Trophoblast cell (in vitro differentiated cells and primary cell): ENCODE results near the gene ITGB5.

Experiments
- DNase-seq, 2 donors: peaks; one replicate each; pipeline ENCODE4 v3.0.0-alpha.2; 2016
- H2AFZ ChIP-seq: 2 replicates; pipeline ENCODE4 v1.6.1; 2013; ENCODE audit warnings: low read length, moderate library complexity, mild to moderate bottlenecking; ENCODE audit not compliant: insufficient read depth, poor library complexity
- H2AK5ac ChIP-seq: 2 replicates; pipeline ENCODE4 v1.6.1; 2013; ENCODE audit warnings: mild to moderate bottlenecking, low read length
- H2BK120ac ChIP-seq: 2 replicates; pipeline ENCODE4 v1.6.1; 2013; ENCODE audit warnings: low read length, mild to moderate bottlenecking, moderate library complexity; ENCODE audit not compliant: insufficient read depth, poor library complexity
- H2BK12ac ChIP-seq: 2 replicates; pipeline ENCODE4 v1.6.1; 2013; ENCODE audit warnings: mild to moderate bottlenecking, low read length, moderate library complexity
- H2BK5ac ChIP-seq: 2 replicates; pipeline ENCODE4 v1.6.1; 2013; ENCODE audit warnings: low read length, low read depth, moderate library complexity, mild to moderate bottlenecking; ENCODE audit not compliant: poor library complexity
- H3K14ac ChIP-seq: 2 replicates; pipeline ENCODE4 v1.6.1; 2013; ENCODE audit warnings: mild to moderate bottlenecking, low read length
- H3K18ac ChIP-seq: 2 replicates; pipeline ENCODE4 v1.6.1; 2013; ENCODE audit warnings: mild to moderate bottlenecking, low read length
- H3K23ac ChIP-seq: 2 replicates; pipeline ENCODE4 v1.6.1; 2013; ENCODE audit warnings: low read length
- H3K27ac ChIP-seq: 2 replicates; pipeline ENCODE4 v1.5.1; 2013; ENCODE audit warnings: low read depth, mild to moderate bottlenecking, inconsistent platforms, low read length, moderate library complexity
- H3K27me3 ChIP-seq: 2 replicates; pipeline ENCODE4 v1.6.1; 2013; ENCODE audit warnings: inconsistent platforms, mild to moderate bottlenecking, low read length, moderate library complexity; ENCODE audit not compliant: insufficient read depth
- H3K36me3 ChIP-seq, 2 experiments: 1 replicate in 1 of 2; 2 replicates in 1 of 2; pipeline ENCODE4 v1.6.1; 2013; ENCODE audit warnings: low read length in 2 of 2, mild to moderate bottlenecking in 2 of 2, moderate library complexity in 1 of 2; ENCODE audit not compliant: insufficient read depth in 2 of 2, control insufficient read depth in 1 of 2
- H3K4ac ChIP-seq: 2 replicates; pipeline ENCODE4 v1.6.1; 2013; ENCODE audit warnings: low read depth, mild to moderate bottlenecking, low read length, moderate library complexity
- H3K4me1 ChIP-seq, 2 experiments: 1 replicate in 1 of 2; 2 replicates in 1 of 2; pipeline ENCODE4 v1.6.1; 2013; ENCODE audit warnings: low read length in 2 of 2, mild to moderate bottlenecking in 2 of 2, moderate library complexity in 1 of 2; ENCODE audit not compliant: insufficient read depth in 2 of 2, control insufficient read depth in 1 of 2
- H3K4me2 ChIP-seq: 2 replicates; pipeline ENCODE4 v1.6.1; 2013; ENCODE audit warnings: inconsistent platforms, mild to moderate bottlenecking, low read length, moderate library complexity
- H3K4me3 ChIP-seq: 2 replicates; pipeline ENCODE4 v1.5.1; 2013; ENCODE audit warnings: mild to moderate bottlenecking, low read depth, low read length, inconsistent platforms
- H3K79me1 ChIP-seq: one replicate; pipeline ENCODE4 v1.6.1; 2013; ENCODE audit warnings: low read length
- H3K79me2 ChIP-seq: 2 replicates; pipeline ENCODE4 v1.6.1; 2013; ENCODE audit warnings: low read length, mild to moderate bottlenecking; ENCODE audit not compliant: control insufficient read depth, insufficient read depth, poor library complexity
- H3K9ac ChIP-seq: 2 replicates; pipeline ENCODE4 v1.6.1; 2013; ENCODE audit warnings: mild to moderate bottlenecking, low read length
- H3K9me3 ChIP-seq: 2 replicates; pipeline ENCODE4 v1.6.1; 2013; ENCODE audit warnings: low read depth, mild to moderate bottlenecking, control low read depth, inconsistent platforms, low read length; ENCODE audit not compliant: insufficient read depth
- H4K12ac ChIP-seq: 2 replicates; pipeline ENCODE4 v1.6.1; 2013; ENCODE audit warnings: low read depth, mild to moderate bottlenecking, low read length, moderate library complexity
- H4K8ac ChIP-seq: 2 replicates; pipeline ENCODE4 v1.6.1; 2013; ENCODE audit warnings: low read depth, mild to moderate bottlenecking, low read length, moderate library complexity
- H4K91ac ChIP-seq: one replicate; pipeline ENCODE4 v1.6.1; 2013; ENCODE audit warnings: low read depth, mild to moderate bottlenecking, low read length, moderate library complexity
- WGBS: extraction: QIAGEN DNeasy Blood & Tissue Kit; methylation state at CpG from one replicate; pipeline ENCODE4 v1.1.7; 2013; ENCODE audit warnings: missing lambda C conversion rate; ENCODE audit not compliant: insufficient read length, insufficient coverage; ENCODE audit errors: extremely low coverage; 5-methylcytosine and 5-hydroxymethylcytosine counted together

ITGB5 gene

DNA sequence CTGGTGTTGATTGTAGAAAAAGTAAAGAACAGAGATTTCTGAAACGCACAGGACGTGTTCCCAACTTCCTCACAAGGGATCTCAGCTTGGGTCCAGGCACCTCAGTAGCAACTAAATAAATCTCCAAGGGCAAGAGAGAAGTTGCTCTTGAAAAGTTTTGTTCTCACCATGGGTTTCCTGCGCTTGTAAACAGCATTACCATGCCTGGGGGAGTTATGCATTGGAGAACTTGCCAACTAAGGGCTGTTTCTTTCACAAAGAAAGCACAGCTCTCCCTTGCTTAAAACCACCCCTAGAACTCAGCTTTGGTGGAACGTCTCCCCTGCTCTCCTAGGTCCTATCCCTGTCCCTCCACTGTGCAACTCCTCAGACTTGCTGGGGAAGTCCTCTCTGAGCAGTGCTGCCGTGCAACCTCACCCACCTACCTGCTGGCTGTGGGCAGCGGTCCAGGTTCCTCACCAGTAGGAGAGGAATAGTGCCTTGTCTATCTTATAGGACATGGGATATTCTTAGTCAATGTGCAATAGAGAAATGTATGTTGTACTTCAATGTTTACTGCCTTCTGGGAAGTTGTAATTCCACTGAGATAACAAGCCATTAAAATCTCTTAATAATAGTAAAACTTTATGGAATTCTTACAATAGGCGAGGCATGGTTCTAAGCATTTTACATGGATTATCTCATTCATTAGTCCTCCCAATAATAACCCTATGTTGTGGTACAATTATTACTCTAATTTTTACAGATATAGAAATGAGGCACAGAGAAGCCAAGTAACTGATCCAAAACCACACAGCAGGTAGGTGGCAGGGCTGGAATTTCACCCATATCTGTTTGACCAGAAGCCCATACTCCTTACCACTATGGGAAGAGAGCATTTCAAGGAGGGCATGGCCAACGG is 105.4 kb downstream of the ITGB5 start:
- no CpG with 5 or more reads among the region's 8 CpGs for WGBS
- H4K91ac ChIP-seq = peak overlapping the region; percentile 57
- H3K18ac ChIP-seq = peak overlapping the region; percentile 51
- peaks cover 56% of the 10 kb centered on the region for H3K79me1 ChIP-seq
- peaks cover 50 to 58% of the 10 kb centered on the region in 2 experiments for H3K4me1 ChIP-seq
- H3K4ac ChIP-seq = peak overlapping the region; percentile 29
- H3K4me3 ChIP-seq = no peak overlapping the region
- no peak overlapping the region for H3K9ac ChIP-seq
- H3K23ac ChIP-seq = no peak overlapping the region
- peak overlapping the region; percentile 90 for H3K27ac ChIP-seq
- H2AK5ac ChIP-seq = peak overlapping the region; percentile 31
- H3K79me2 ChIP-seq = peaks cover 15% of the 10 kb centered on the region
- H4K8ac ChIP-seq = peak overlapping the region; percentile 69
- no peak overlapping the region for H4K12ac ChIP-seq
- H3K9me3 ChIP-seq = no peaks in the 10 kb centered on the region
- H3K14ac ChIP-seq = peak overlapping the region; percentile 77
- peak overlapping the region; percentile 88 for H2BK5ac ChIP-seq
- peak overlapping the region; percentile 37 for H2BK12ac ChIP-seq
- no peak overlapping the region for H2AFZ ChIP-seq
- H3K27me3 ChIP-seq = no peaks in the 10 kb centered on the region
- H3K36me3 ChIP-seq = peaks cover 25 to 26% of the 10 kb centered on the region in 2 experiments
- no peak for DNase-seq
- H3K4me2 ChIP-seq = no peak overlapping the region
- H2BK120ac ChIP-seq = peak overlapping the region; percentile 98

DNA sequence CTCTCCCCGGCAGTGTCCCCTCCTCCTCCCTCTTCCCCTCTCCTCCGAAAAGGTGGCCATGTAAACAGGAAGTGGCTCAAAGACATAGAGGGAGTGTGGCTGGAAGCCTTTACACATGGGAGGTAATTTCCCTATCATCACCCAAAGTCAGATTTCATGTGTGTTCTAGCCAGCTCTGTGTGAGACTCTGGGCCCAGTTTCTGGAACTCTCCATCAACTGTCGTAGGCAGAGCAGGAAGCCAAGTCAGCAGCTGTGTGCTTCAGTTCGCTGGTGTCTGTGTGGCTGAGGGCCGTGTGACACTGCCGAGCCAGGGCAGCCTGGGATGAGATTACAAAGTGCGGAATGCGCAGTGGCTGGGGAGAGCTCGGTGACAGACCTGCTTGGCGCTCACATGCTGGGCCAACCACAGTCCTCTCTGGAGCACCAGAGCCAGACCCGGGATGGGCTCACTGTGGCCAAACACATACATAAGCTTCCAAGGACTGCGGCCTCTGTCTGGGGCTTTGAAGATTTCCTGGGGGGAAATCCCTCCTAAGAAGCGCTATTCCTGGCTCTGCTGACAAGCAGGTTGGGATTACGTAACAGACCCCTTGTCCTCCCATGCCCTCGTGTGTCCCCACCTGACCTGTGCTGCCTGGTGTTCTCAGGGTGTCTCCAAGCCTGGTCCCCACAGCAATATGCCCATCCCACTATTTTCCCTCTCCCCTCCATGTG is 106.2 kb downstream of the ITGB5 start:
- Histone ChIP-seq H3K4ac (peak overlapping the region; percentile 61), H2AK5ac (peak overlapping the region; percentile 73), H3K14ac (peak overlapping the region; percentile 77), H3K79me2 (peaks cover 15% of the 10 kb centered on the region), H3K27me3 (no peaks in the 10 kb centered on the region), H4K12ac (no peak overlapping the region), H3K23ac (no peak overlapping the region), H3K27ac (peak overlapping the region; percentile 90), H3K36me3 (peaks cover 24 to 29% of the 10 kb centered on the region in 2 experiments), H4K91ac (peak overlapping the region; percentile 57), H3K9ac (no peak overlapping the region), H2BK12ac (peak overlapping the region; percentile 90), H4K8ac (peak overlapping the region; percentile 92), H2BK120ac (peak overlapping the region; percentile 98), H3K4me2 (peak overlapping the region; percentile 2), H3K4me3 (no peak overlapping the region), H3K18ac (peak overlapping the region; percentile 71), H2AFZ (peak overlapping the region; percentile 46), H2BK5ac (peak overlapping the region; percentile 88), H3K79me1 (peaks cover 56% of the 10 kb centered on the region), H3K9me3 (no peaks in the 10 kb centered on the region), H3K4me1 (peaks cover 50 to 57% of the 10 kb centered on the region in 2 experiments)
- no CpG with 5 or more reads among the region's 15 CpGs for WGBS
- peak; percentile 77 to 79 for DNase-seq

DNA sequence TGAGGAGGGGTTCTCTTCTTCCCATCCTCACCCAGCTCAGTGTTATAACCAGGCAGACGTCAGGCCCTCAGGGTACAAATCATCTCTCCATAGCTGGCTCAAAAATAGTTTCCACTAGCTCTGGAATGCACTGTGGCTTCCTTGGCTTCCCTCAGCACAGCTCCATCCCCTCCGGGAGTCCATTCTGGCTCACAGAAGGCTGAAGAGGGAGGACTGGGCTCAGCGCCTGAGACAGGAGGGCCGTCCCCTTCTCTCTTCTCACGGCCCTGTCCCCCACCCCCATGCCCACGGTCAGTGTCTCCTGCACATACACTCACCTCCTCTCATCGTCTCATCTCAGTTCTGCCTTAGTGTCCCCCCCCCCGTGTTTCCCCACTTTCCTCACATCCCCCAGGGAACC is 106.8 kb downstream of the ITGB5 start:
- Histone ChIP-seq H3K18ac (peak overlapping the region; percentile 92), H4K8ac (peak overlapping the region; percentile 92), H2BK120ac (peak overlapping the region; percentile 98), H3K4ac (peak overlapping the region; percentile 61), H3K79me2 (peaks cover 15% of the 10 kb centered on the region), H3K9ac (no peak overlapping the region), H3K4me1 (peaks cover 53 to 62% of the 10 kb centered on the region in 2 experiments), H3K9me3 (no peaks in the 10 kb centered on the region), H3K27ac (peak overlapping the region; percentile 90), H2BK12ac (peak overlapping the region; percentile 97), H3K36me3 (peaks cover 26 to 31% of the 10 kb centered on the region in 2 experiments), H2AK5ac (peak overlapping the region; percentile 98), H4K12ac (peak overlapping the region; percentile 65), H3K14ac (peak overlapping the region; percentile 96), H3K4me3 (no peak overlapping the region), H3K79me1 (peaks cover 59% of the 10 kb centered on the region), H4K91ac (peak overlapping the region; percentile 99), H2AFZ (peak overlapping the region; percentile 32), H2BK5ac (peak overlapping the region; percentile 97), H3K27me3 (no peaks in the 10 kb centered on the region), H3K4me2 (peak overlapping the region; percentile 12), H3K23ac (no peak overlapping the region)
- DNase-seq = peak; percentile 81 to 93
- WGBS = no CpG with 5 or more reads among the region's 8 CpGs

DNA sequence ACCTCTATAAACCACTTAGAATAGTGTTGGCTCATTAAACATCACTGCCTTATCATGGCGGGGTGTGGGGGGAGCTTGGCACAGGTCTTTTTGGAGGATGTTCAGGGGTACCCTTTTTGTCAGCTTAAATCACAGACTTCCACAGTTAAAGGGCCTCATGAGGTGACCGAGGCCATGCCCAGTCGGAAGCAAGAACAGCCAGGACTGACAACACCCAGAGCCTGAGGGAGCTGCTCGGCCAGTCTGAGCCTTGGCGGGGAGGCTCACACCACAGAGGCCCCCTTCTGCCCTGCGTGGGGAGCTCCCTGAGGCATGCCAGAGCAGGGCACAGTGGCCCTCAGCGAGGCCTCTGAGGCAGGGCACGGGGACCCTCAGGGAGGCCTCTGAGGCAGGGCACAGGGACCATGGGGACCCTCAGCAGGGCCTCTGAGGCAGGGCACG is 107.4 kb downstream of the ITGB5 start:
- H2BK120ac ChIP-seq = peak overlapping the region; percentile 98
- peaks cover 17% of the 10 kb centered on the region for H3K79me2 ChIP-seq
- H3K9me3 ChIP-seq = no peaks in the 10 kb centered on the region
- peak overlapping the region; percentile 99 for H4K91ac ChIP-seq
- no CpG with 5 or more reads among the region's 9 CpGs for WGBS
- H3K18ac ChIP-seq = peak overlapping the region; percentile 92
- H3K9ac ChIP-seq = no peak overlapping the region
- peaks cover 54 to 65% of the 10 kb centered on the region in 2 experiments for H3K4me1 ChIP-seq
- peak overlapping the region; percentile 97 for H2BK12ac ChIP-seq
- H3K4me3 ChIP-seq = no peak overlapping the region
- peaks cover 62% of the 10 kb centered on the region for H3K79me1 ChIP-seq
- H3K14ac ChIP-seq = peak overlapping the region; percentile 96
- peak overlapping the region; percentile 92 for H4K8ac ChIP-seq
- peak overlapping the region; percentile 97 for H2BK5ac ChIP-seq
- H3K27ac ChIP-seq = peak overlapping the region; percentile 90
- peak overlapping the region; percentile 65 for H4K12ac ChIP-seq
- H3K4ac ChIP-seq = peak overlapping the region; percentile 92
- H3K23ac ChIP-seq = no peak overlapping the region
- H3K4me2 ChIP-seq = peak overlapping the region; percentile 12
- peak overlapping the region; percentile 32 for H2AFZ ChIP-seq
- DNase-seq = no peak
- no peaks in the 10 kb centered on the region for H3K27me3 ChIP-seq
- peaks cover 24 to 33% of the 10 kb centered on the region in 2 experiments for H3K36me3 ChIP-seq
- peak overlapping the region; percentile 98 for H2AK5ac ChIP-seq
